Adrenal gland (tissue), 12 donors: ENCODE results near the gene LBX2. TPM values are rescaled to one million over a fixed set of nuclear protein-coding genes. Genes with fewer than 3 reads are reported as not detected.
A peak's percentile ranks its signal among the peaks of the same experiment; 100 is the strongest.

Experiments used
- DNase-seq, 7 donors: peaks; one replicate each; pipeline ENCODE4 v3.0.0-alpha.2; 2019 to 2020
- H3K27ac ChIP-seq, 5 donors: fragments of 200-600 bp; sonication (generic) in 4 of 5; 1 replicate in 3 of 5; 2 replicates in 2 of 5; pipeline versions ENCODE4 v1.5.1 to v1.8.0; 2016 to 2020; ENCODE audit warnings: mild to moderate bottlenecking in 1 of 5
- H3K27me3 ChIP-seq: fragments of 200-600 bp; 2 replicates; pipeline ENCODE4 v1.8.0; 2021
- H3K36me3 ChIP-seq, 2 donors: fragments of 200-600 bp; replicated peaks in 1 of 2; 1 replicate in 1 of 2; 2 replicates in 1 of 2; pipeline versions ENCODE4 v1.5.1 to v1.8.0; 2018 to 2022
- H3K4me1 ChIP-seq, 2 donors: fragments of 200-600 bp; replicated peaks in 1 of 2; 1 replicate in 1 of 2; 2 replicates in 1 of 2; pipeline versions ENCODE4 v1.5.1 to v1.8.0; 2018 to 2021
- H3K4me3 ChIP-seq, 4 donors: fragments of 200-600 bp; sonication (generic) in 3 of 4; one replicate each; pipeline ENCODE4 v1.5.1; 2016 to 2018
- H3K9me3 ChIP-seq, 3 donors: fragments of 200-600 bp; sonication (generic) in 1 of 3; replicated peaks in 1 of 3; 1 replicate in 2 of 3; 2 replicates in 1 of 3; pipeline versions ENCODE4 v1.5.1 to v1.8.0; 2016 to 2021
- POLR2A ChIP-seq, 2 donors: fragments of 450-650 bp; IDR thresholded peaks; one replicate each; pipeline ENCODE4 v1.6.1; 2017; ENCODE audit warnings: antibody characterized with exemption in 2 of 2, mild to moderate bottlenecking in 2 of 2, moderate library complexity in 1 of 2
- WGBS, 4 donors: extraction: QIAGEN DNeasy Blood & Tissue Kit in 2 of 4; methylation state at CpG; one replicate each; pipeline versions ENCODE4 v1.1.5 to v1.1.7; 2013 to 2017; 5-methylcytosine and 5-hydroxymethylcytosine counted together
- intact Hi-C, 2 donors: fragments of 100-400 bp; cut with DNase I; formaldehyde crosslinking; loops; one replicate each; pipeline versions ENCODE4 v1.14.1 to v1.15.0; 2022 to 2023
- polyA plus RNA-seq, 3 donors: library from polyadenylated mRNA; stranded (reverse); fragments of 200-250 nt in 2 of 3; fragments of 350-450 nt in 1 of 3; fragmentation: Illumina TruSeq in 1 of 3; extraction: RNeasy Lipid Tissue Mini Kit (QIAGEN cat#74804) in 1 of 3; gene quantifications; one replicate each; pipeline ENCODE4 v1.2.3, GENCODE V29; 2013 to 2014
- total RNA-seq, 9 donors: library from RNA; depleted of rRNA in 4 of 9; stranded (reverse); fragments of >200 nt in 4 of 9; fragments of 120-200 nt in 1 of 9; fragmentation: NEBNext Ultra II Directional in 1 of 9; extraction: Animal tissue kit (Norgen Biotek cat#: 25700) in 1 of 9; gene quantifications; one replicate each; pipeline versions ENCODE4 v1.1.0 to v1.2.4, GENCODE V29; 2013 to 2023
- TF ChIP-seq, protein P1 (sequence below), 6 experiments: fragments of 450-650 bp in 4 of 6; fragments of 200-600 bp in 2 of 6; sonication (generic) in 1 of 6; IDR thresholded peaks; 1 replicate in 5 of 6; 2 replicates in 1 of 6; pipeline versions ENCODE4 v1.5.1 to v1.8.0; 2016 to 2021; ENCODE audit warnings: antibody characterized with exemption in 6 of 6, mild to moderate bottlenecking in 2 of 6, moderate library complexity in 1 of 6
- donor health status: healthy with polysubstance abuse.
- donor health status: Bipolar disorder and iron deficiency.
- donor health status: DM: yes; HTN: yes; CAD: no.
- donor health status: DM: no; HTN: no; CAD: no.
- donor health status: DM: no; HTN: no; CAD: no.
- donor health status: DM: yes; HTN: yes; CAD: no.

The LBX2 gene
- total and polyA plus RNA-seq, 12 donors, result 0.18 to 2.0 (median 0.71) TPM; not detected in 2

DNA sequence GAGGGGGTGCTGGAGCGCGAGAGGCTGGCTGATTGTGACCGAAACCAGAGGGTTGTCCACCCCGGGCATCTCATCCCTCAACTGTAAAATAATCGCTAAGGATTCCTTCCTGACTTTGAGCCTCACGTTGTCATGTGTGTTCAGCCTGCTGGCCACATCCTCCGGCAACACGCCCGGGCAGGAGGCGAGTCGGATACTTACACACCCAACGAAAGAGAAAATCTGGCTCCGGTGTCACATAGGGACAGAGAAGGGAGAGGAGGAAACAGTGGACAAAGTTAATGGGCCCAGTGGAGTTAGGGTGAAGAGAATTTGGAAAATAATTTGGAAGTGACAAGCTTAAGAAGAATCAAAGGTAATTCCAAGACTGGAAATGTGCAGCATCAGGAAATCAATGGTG, 17.2 kb upstream of the LBX2 start:
- peaks cover 88% of the 10 kb centered on the region for H3K27me3 ChIP-seq
- DNase-seq, result no peak
- peak overlapping the region in 1 of 4 donors; percentile 39 for H3K4me3 ChIP-seq
- no peak overlapping the region for H3K27ac ChIP-seq
- peaks cover 0 to 18% of the 10 kb centered on the region in 2 donors for H3K4me1 ChIP-seq
- 62 to 74% (median 68%) methylated on average over 12 to 13 of the region's 13 CpGs for WGBS, 4 donors
- intact Hi-C loops, result no loop called here
- H3K9me3 ChIP-seq, result no peaks in the 10 kb centered on the region
- no peaks in the 10 kb centered on the region for H3K36me3 ChIP-seq
- TF ChIP-seq, protein P1, sequence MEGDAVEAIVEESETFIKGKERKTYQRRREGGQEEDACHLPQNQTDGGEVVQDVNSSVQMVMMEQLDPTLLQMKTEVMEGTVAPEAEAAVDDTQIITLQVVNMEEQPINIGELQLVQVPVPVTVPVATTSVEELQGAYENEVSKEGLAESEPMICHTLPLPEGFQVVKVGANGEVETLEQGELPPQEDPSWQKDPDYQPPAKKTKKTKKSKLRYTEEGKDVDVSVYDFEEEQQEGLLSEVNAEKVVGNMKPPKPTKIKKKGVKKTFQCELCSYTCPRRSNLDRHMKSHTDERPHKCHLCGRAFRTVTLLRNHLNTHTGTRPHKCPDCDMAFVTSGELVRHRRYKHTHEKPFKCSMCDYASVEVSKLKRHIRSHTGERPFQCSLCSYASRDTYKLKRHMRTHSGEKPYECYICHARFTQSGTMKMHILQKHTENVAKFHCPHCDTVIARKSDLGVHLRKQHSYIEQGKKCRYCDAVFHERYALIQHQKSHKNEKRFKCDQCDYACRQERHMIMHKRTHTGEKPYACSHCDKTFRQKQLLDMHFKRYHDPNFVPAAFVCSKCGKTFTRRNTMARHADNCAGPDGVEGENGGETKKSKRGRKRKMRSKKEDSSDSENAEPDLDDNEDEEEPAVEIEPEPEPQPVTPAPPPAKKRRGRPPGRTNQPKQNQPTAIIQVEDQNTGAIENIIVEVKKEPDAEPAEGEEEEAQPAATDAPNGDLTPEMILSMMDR (IDR thresholded peaks at IDR 0.05), result no peak
- no peak for TF ChIP-seq POLR2A (IDR thresholded peaks at IDR 0.05)

DNA sequence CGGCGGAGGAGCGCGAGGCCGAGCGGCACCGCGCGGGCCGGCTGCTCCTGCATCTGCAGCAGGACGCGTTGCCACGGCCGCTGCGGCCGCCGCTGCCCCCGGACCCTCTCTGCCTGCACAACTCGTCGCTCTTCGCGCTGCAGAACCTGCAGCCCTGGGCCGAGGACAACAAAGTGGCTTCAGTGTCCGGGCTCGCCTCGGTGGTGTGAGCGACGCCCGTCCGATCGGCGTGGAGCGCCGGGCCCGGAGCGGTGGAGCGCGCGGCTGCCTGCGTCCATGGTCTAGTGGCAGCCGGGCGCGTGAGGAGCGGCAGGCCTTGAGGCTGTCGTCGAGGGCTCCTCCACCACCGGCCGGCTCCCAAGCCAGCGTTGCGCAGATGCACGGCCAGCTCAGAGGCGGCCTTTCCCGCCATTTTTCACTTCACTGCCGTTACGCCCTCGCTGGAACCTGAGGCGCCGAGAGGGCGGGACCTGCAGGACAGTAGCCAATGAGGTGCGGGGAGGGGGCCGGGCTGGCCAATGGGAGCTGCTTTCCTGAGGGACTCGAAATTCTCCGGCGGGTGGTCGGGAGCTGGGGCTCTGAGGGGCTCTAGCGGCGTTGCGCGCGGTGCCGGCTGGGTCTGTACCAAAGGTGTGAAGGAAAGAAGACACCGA, 16.7 kb upstream of the LBX2 start:
- no peaks in the 10 kb centered on the region for H3K9me3 ChIP-seq
- H3K36me3 ChIP-seq, result no peaks in the 10 kb centered on the region
- H3K27me3 ChIP-seq, result peaks cover 92% of the 10 kb centered on the region
- peak overlapping the region in 1 of 4 donors; percentile 39 for H3K4me3 ChIP-seq
- WGBS, 4 donors, result 1 to 7% (median 4%) methylated on average over 22 to 72 of the region's 72 CpGs
- no peak overlapping the region for H3K27ac ChIP-seq
- H3K4me1 ChIP-seq, result peaks cover 0 to 18% of the 10 kb centered on the region in 2 donors
- intact Hi-C loops, result no loop called here
- DNase-seq, result peak; percentile 52 to 88 (median 60)
- TF ChIP-seq, protein P1 (IDR thresholded peaks at IDR 0.05), result peak in 1 of 6 experiments; percentile 1
- TF ChIP-seq POLR2A (IDR thresholded peaks at IDR 0.05), result no peak

DNA sequence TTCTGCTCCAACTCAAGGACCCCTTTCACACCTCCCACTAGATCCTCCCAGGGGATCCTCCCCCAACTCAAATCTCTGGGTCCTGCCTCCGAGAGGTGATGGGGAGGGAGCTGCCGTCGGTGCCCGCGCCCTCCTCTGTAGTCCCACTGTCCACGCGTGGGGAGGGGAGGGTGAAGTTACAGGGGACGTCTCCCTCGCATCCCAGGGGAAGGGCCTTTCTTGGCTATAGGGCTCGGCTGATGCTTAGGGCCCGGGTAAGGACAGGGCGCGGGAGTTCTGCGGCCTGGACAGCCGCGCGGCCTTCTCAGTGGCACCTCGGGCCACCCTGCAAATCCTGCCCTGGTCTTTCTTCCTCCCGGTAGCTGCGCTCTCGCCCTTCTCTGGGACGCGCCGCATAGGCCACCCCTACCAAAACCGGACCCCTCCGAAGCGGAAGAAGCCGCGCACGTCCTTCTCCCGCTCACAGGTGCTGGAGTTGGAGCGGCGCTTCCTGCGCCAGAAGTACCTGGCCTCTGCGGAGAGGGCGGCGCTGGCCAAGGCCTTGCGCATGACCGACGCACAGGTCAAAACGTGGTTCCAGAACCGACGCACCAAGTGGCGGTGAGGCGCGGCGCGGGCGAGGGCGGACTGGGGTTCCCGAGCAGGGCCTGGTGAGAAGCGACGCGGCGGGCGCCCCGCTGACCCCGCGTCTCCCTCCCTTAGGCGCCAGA, 16.0 kb upstream of the LBX2 start:
- Histone ChIP-seq H3K9me3 (no peaks in the 10 kb centered on the region), H3K4me1 (peaks cover 0 to 18% of the 10 kb centered on the region in 2 donors), H3K4me3 (peak overlapping the region in 1 of 4 donors; percentile 39), H3K36me3 (no peaks in the 10 kb centered on the region), H3K27me3 (peaks cover 96% of the 10 kb centered on the region), H3K27ac (peak overlapping the region in 1 of 5 donors; percentile 52)
- intact Hi-C loops, result no loop called here
- WGBS, 4 donors, result 10 to 18% (median 11%) methylated on average over 9 to 60 of the region's 60 CpGs
- TF ChIP-seq, protein P1 (IDR thresholded peaks at IDR 0.05), result no peak
- no peak for TF ChIP-seq POLR2A (IDR thresholded peaks at IDR 0.05)
- DNase-seq, result no peak

DNA sequence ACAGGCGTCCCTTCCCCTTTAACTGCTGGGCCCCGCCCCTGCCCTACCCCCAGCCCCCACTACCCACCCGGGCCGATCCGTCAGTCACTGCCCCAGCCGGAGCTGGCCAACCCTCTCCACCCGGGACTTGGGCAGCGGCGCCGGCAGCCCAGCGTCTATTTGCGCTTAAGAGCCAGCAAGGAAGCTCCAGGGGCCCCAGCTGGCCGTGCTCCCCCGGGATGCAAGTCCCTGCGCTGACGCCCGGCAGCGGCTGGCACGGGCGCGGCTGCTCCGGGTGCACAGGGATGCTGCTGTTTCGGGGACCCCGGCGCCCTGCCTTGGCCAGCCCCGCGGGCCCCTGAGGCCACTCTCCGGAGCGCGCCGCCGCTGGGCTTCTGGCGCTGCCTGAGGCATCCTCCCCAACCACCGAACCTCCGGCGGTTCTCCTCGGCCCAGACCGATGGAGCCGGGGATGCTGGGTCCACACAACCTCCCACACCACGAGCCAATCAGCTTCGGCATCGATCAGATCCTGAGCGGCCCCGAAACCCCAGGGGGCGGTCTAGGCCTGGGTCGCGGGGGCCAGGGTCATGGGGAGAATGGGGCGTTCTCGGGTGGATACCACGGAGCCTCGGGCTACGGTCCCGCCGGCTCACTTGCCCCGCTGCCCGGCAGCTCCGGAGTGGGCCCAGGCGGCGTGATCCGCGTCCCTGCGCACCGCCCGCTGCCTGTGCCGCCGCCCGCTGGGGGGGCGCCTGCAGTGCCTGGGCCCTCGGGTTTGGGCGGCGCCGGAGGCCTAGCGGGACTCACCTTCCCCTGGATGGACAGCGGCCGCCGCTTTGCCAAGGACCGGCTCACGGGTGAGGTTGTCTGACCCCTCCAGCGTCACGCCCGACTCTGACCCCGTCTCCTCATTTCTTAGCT, 15.2 kb upstream of the LBX2 start, which contains the start of gene TLX2:
Gene TLX2, plus strand, starts transcription at position 83 of the 903 bp plus-strand sequence. Its CDS starts 357 bp downstream, at position 440.
- intact Hi-C loops, result no loop called here

More for the DNA sequence above, 15.2 kb upstream of the LBX2 start, which contains the start of gene TLX2:
- Histone ChIP-seq H3K4me3 (peak within 1 kb of the TSS in 1 of 4 donors; percentile 12), H3K27me3 (peaks cover 88% of the 10 kb centered on the region), H3K9me3 (no peaks in the 10 kb centered on the region), H3K36me3 (no peaks in the 10 kb centered on the region), H3K4me1 (peaks cover 0 to 18% of the 10 kb centered on the region in 2 donors), H3K27ac (peak within 1 kb of the TSS in 1 of 5 donors; percentile 52)
- 4 to 8% (median 5%) methylated on average over 13 to 82 of the region's 82 CpGs for WGBS, 4 donors
- DNase-seq, result peak in 1 of 7 donors; percentile 67
- no peak for TF ChIP-seq POLR2A (IDR thresholded peaks at IDR 0.05)
- TF ChIP-seq, protein P1 (IDR thresholded peaks at IDR 0.05), result no peak
